ENCODE results near the gene ENO2.

The ENO2 gene

DNA sequence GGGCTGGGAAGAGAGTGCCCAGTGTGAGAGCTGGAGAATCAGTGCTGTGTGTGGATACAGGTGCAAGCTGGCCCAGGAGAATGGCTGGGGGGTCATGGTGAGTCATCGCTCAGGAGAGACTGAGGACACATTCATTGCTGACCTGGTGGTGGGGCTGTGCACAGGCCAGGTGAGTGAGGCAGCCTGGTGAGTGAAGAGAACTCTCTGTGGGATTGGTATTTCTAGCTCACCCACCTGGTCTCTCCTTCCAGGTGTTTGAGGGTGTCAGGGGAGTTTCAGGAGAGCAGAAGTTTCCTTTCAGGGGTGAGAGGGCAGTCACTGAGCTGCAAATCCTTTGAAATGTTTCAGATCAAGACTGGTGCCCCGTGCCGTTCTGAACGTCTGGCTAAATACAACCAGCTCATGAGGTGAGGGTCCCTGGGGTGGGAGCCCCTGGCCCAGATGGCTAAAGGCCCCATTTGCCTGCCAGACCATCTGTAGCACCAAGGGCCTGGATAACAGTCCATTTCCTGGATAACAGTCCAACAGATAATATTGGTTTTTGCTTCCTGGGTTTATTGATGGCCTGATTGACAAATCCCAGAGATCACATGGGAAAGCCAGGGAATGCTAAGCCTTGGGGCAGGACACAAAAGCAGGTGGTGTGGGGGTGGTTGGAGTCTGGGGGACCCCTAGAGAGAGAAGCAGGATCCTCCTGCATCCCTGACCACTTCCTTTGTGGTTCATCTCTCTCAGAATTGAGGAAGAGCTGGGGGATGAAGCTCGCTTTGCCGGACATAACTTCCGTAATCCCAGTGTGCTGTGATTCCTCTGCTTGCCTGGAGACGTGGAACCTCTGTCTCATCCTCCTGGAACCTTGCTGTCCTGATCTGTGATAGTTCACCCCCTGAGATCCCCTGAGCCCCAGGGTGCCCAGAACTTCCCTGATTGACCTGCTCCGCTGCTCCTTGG lies 7.9 kb downstream of the ENO2 start:
- no peak overlapping the region for H3K4me3 Mint-ChIP-seq
- H3K9me3 Mint-ChIP-seq: no peaks in the 10 kb centered on the region
- H3K4me1 Mint-ChIP-seq: peaks cover 22% of the 10 kb centered on the region
- peaks cover 36% of the 10 kb centered on the region for H3K36me3 Mint-ChIP-seq (ENCODE audit: insufficient read depth)
- H3K27me3 Mint-ChIP-seq: no peaks in the 10 kb centered on the region
- DNase-seq (ENCODE audit: low spot score in 2 of 2): no peak
- no peak overlapping the region for H3K27ac Mint-ChIP-seq (ENCODE audit: low read depth)
- ATAC-seq (replicated peaks; ENCODE audit: extremely low read depth, poor library complexity, severe bottlenecking): no peak

GRCh38 chr12:6923003-6923732 lies 8.8 kb downstream of the ENO2 start:
- H3K27ac Mint-ChIP-seq (ENCODE audit: low read depth): no peak overlapping the region
- H3K9me3 Mint-ChIP-seq: no peaks in the 10 kb centered on the region
- no peaks in the 10 kb centered on the region for H3K27me3 Mint-ChIP-seq
- DNase-seq (ENCODE audit: low spot score in 2 of 2) (no peak), ATAC-seq (replicated peaks; ENCODE audit: extremely low read depth, poor library complexity, severe bottlenecking) (no peak)
- peaks cover 33% of the 10 kb centered on the region for H3K36me3 Mint-ChIP-seq (ENCODE audit: insufficient read depth)
- H3K4me1 Mint-ChIP-seq: peaks cover 23% of the 10 kb centered on the region
- H3K4me3 Mint-ChIP-seq: no peak overlapping the region

DNA sequence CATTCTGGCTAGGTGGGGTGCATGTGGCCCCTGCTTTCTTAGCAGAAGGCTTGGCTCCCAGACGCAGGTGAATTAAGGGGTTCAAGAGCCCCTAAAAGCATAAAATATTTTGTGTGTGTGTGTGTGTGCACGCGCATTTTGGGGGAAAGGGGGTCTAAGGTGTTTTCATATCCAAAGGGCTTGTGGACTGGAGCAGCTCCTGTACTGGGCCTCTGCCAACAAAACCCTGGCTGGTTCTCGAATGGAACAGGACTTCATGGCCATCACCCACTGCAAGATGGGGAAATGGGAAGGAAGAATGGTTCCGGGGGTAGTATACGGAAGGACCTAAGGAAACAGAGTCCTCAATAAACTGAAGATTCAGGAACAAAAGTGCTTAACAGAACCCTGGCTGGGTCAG lies 9.5 kb downstream of the ENO2 start:
- H3K9me3 Mint-ChIP-seq: no peaks in the 10 kb centered on the region
- H3K36me3 Mint-ChIP-seq (ENCODE audit: insufficient read depth): peaks cover 30% of the 10 kb centered on the region
- H3K27me3 Mint-ChIP-seq: no peaks in the 10 kb centered on the region
- ATAC-seq (replicated peaks; ENCODE audit: extremely low read depth, poor library complexity, severe bottlenecking) (no peak), DNase-seq (ENCODE audit: low spot score in 2 of 2) (no peak)
- peak overlapping the region; percentile 58 for H3K4me3 Mint-ChIP-seq
- H3K27ac Mint-ChIP-seq (ENCODE audit: low read depth): no peak overlapping the region
- peaks cover 28% of the 10 kb centered on the region for H3K4me1 Mint-ChIP-seq

GRCh38 chr12:6925239-6925539 lies 10.8 kb downstream of the ENO2 start:
- Mint-ChIP-seq H3K9me3 (no peaks in the 10 kb centered on the region), H3K27me3 (no peaks in the 10 kb centered on the region), H3K27ac (ENCODE audit: low read depth) (peak overlapping the region; percentile 12), H3K4me1 (peaks cover 41% of the 10 kb centered on the region), H3K4me3 (peak overlapping the region; percentile 58), H3K36me3 (ENCODE audit: insufficient read depth) (peaks cover 21% of the 10 kb centered on the region)
- ATAC-seq (replicated peaks; ENCODE audit: extremely low read depth, poor library complexity, severe bottlenecking) (no peak), DNase-seq (ENCODE audit: low spot score in 2 of 2) (no peak)

- H3K27ac Mint-ChIP-seq (ENCODE audit: low read depth): peak overlapping the region; percentile 12
- DNase-seq (ENCODE audit: low spot score in 2 of 2) (no peak), ATAC-seq (replicated peaks; ENCODE audit: extremely low read depth, poor library complexity, severe bottlenecking) (no peak)
- H3K27me3 Mint-ChIP-seq: no peaks in the 10 kb centered on the region
- peaks cover 21% of the 10 kb centered on the region for H3K36me3 Mint-ChIP-seq (ENCODE audit: insufficient read depth)
- H3K9me3 Mint-ChIP-seq: no peaks in the 10 kb centered on the region
- peaks cover 45% of the 10 kb centered on the region for H3K4me1 Mint-ChIP-seq
- H3K4me3 Mint-ChIP-seq: peak overlapping the region; percentile 83
Measured at GRCh38 chr12:6925540-6926279, 11.3 kb downstream of the ENO2 start.

- ATAC-seq (replicated peaks; ENCODE audit: extremely low read depth, poor library complexity, severe bottlenecking) (no peak), DNase-seq (ENCODE audit: low spot score in 2 of 2) (no peak)
- Mint-ChIP-seq H3K36me3 (ENCODE audit: insufficient read depth) (peaks cover 12% of the 10 kb centered on the region), H3K4me3 (peak within 1 kb of the TSS; percentile 83), H3K27me3 (no peaks in the 10 kb centered on the region), H3K9me3 (no peaks in the 10 kb centered on the region), H3K4me1 (peaks cover 51% of the 10 kb centered on the region), H3K27ac (ENCODE audit: low read depth) (peak within 1 kb of the TSS; percentile 90)
Measured at GRCh38 chr12:6927379-6928021, 13.1 kb downstream of the ENO2 start, which contains the start of gene ATN1. Gene ATN1, plus strand, starts transcription at chr12:6927959. Its CDS starts 6,043 bp downstream, at chr12:6934002.

DNA sequence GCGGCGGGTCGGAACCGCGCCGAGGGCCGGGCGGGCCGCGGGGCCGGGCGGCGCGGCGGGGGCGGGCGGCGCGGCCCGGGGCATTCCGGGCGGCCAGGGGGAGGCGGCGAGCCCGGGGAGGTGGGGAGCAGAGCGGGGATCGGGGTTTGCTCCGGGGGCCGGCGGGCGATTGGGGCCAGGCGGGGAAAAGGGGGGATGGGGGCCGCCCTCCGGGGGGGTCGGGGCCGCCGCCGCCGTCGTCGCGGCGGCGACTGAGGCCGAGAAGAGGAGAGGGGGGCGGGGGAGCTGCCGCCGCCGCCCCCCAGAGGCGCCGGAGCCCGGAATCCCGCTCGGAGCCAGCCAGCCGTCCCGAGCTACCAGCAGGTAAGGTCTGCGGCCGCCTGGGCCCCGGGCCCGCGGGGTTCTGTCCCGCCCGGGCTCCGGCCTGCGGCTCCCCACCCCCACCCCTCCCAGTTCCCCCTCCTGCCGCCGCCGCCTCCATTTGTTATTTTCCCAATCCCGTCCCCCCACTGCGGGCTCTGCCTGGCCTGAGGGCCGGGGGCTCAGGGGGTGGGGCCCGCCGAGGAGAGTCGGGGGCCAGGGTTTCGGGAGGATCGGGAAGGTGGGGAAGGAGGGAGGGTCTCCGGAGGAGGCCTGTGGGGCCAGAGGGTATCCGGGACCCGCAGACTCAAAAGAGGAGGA lies 13.8 kb downstream of the ENO2 start:
- Mint-ChIP-seq H3K4me3 (peak overlapping the region; percentile 83), H3K27ac (ENCODE audit: low read depth) (peak overlapping the region; percentile 90), H3K9me3 (no peaks in the 10 kb centered on the region), H3K36me3 (ENCODE audit: insufficient read depth) (peaks cover 15% of the 10 kb centered on the region), H3K27me3 (no peaks in the 10 kb centered on the region), H3K4me1 (peaks cover 54% of the 10 kb centered on the region)
- ATAC-seq (replicated peaks; ENCODE audit: extremely low read depth, poor library complexity, severe bottlenecking) (peak; percentile 31), DNase-seq (ENCODE audit: low spot score in 2 of 2) (no peak)

- Mint-ChIP-seq H3K9me3 (no peaks in the 10 kb centered on the region), H3K27ac (ENCODE audit: low read depth) (peak overlapping the region; percentile 90), H3K27me3 (no peaks in the 10 kb centered on the region), H3K36me3 (ENCODE audit: insufficient read depth) (peaks cover 13% of the 10 kb centered on the region), H3K4me3 (peak overlapping the region; percentile 82), H3K4me1 (peaks cover 56% of the 10 kb centered on the region)
- ATAC-seq (replicated peaks; ENCODE audit: extremely low read depth, poor library complexity, severe bottlenecking): no peak
- no peak for DNase-seq (ENCODE audit: low spot score in 2 of 2)
Measured at GRCh38 chr12:6928703-6929407, 14.5 kb downstream of the ENO2 start.

DNA sequence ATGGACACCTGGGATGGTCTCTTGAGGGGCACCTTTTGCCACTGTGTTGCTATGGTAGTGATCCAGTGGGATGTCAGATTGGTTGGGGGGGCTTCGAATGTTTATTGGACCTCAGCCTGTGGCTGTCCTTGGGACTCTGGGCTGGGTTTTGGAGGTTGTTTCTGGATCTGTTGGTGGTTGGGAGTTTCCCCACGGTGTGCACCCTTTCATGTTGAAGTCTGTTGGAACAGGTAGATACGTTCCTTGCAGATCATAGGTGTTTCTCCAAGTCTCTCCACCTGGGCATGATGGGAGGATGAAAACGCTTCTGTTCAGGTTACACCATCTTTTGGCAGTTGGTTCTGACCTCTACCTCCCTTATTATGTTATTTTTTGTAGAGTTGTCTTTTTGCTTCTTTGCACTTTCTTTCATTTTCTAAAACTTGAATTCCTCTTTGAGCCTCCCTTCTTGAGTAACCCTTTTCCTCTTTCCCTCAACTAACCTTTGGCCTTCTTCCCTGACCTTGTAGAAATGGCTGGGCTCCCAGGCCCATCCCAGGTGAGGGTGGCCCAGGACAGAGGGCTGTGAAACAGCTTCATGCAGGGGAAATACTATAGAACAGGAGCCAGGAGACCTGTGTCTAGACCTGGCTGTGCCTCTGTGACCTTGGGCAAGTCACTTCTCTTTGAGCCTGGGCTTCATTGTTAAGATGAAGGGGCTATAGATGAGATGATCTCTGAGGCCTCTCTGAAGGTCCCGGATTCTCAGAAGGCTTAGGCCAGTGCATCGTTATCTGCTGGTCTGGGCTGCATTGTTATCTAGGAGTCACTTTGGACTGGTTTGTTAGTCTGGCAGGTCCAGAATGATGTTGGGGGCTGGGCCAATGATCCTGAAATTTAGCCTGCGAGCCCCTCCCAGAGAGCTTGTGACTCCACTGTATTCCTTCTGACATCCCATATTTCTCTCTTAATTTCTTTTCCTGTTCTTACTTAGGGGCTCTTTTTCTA lies 15.4 kb downstream of the ENO2 start:
- H3K4me1 Mint-ChIP-seq: peaks cover 54% of the 10 kb centered on the region
- H3K27ac Mint-ChIP-seq (ENCODE audit: low read depth): peak overlapping the region; percentile 90
- DNase-seq (ENCODE audit: low spot score in 2 of 2) (no peak), ATAC-seq (replicated peaks; ENCODE audit: extremely low read depth, poor library complexity, severe bottlenecking) (no peak)
- peaks cover 9% of the 10 kb centered on the region for H3K36me3 Mint-ChIP-seq (ENCODE audit: insufficient read depth)
- H3K4me3 Mint-ChIP-seq: peak overlapping the region; percentile 82
- H3K27me3 Mint-ChIP-seq: no peaks in the 10 kb centered on the region
- H3K9me3 Mint-ChIP-seq: no peaks in the 10 kb centered on the region

- Mint-ChIP-seq H3K27me3 (no peaks in the 10 kb centered on the region), H3K27ac (ENCODE audit: low read depth) (no peak overlapping the region), H3K4me3 (no peak overlapping the region), H3K4me1 (peaks cover 59% of the 10 kb centered on the region), H3K9me3 (no peaks in the 10 kb centered on the region), H3K36me3 (ENCODE audit: insufficient read depth) (peaks cover 7% of the 10 kb centered on the region)
- DNase-seq (ENCODE audit: low spot score in 2 of 2): no peak
- ATAC-seq (replicated peaks; ENCODE audit: extremely low read depth, poor library complexity, severe bottlenecking): no peak
Measured at GRCh38 chr12:6932766-6933165, 18.4 kb downstream of the ENO2 start.
